A673 (cell line): ENCODE measurements around the gene ASPSCR1.

Experiments
- EZH2 ChIP-seq: fragments of 200-600 bp; sonication (generic); IDR thresholded peaks from 2 replicates; pipeline ENCODE4 v1.6.1; 2017; ENCODE audit warnings: borderline replicate concordance, low read depth, mild to moderate bottlenecking, mixed read lengths, antibody characterized with exemption, low read length; ENCODE audit not compliant: poor library complexity, severe bottlenecking
- TF ChIP-seq, protein P1 (sequence below): fragments of 300-800, 200-600 bp; sonication (generic); conservative IDR thresholded peaks from 2 replicates; pipeline ENCODE4 v1.5.1; 2017; ENCODE audit warnings: low read depth, mild to moderate bottlenecking, antibody characterized with exemption, low read length, moderate library complexity, mixed read lengths

DNA sequence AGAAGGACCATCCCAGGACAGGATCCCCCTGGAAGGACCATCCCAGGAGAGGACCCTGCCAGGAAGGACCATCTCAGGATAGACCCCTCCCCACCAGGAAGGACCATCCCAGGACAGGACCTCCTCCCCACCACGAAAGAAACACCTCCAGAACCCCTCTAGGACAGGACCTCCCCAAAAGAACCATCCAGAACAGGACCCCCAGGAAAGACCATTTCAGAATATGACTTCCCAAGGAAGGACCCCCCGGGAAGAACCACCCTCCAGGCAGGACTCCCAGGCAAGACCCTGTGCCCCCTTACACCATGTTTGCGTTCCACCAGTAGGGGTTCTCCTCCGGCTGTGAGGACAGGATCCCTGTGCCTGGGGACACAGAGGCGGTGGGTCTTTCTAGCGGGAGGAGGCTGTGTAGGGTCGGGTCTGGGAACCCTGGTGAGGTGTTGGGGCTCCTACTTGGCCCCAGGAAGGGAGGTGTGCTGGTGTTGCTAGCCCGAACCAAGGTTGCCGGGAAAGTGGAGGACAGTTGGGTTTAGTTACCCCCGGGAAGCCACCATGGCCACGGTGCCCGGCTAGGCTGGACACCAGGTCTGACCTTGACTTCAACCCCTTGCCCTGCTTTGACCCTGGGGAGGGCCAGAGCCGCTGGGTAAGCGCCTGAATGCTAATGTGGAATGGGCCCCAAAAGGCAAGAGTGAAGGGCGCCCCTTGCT, 18.6 kb upstream of the ASPSCR1 start:
- TF ChIP-seq, protein P1, sequence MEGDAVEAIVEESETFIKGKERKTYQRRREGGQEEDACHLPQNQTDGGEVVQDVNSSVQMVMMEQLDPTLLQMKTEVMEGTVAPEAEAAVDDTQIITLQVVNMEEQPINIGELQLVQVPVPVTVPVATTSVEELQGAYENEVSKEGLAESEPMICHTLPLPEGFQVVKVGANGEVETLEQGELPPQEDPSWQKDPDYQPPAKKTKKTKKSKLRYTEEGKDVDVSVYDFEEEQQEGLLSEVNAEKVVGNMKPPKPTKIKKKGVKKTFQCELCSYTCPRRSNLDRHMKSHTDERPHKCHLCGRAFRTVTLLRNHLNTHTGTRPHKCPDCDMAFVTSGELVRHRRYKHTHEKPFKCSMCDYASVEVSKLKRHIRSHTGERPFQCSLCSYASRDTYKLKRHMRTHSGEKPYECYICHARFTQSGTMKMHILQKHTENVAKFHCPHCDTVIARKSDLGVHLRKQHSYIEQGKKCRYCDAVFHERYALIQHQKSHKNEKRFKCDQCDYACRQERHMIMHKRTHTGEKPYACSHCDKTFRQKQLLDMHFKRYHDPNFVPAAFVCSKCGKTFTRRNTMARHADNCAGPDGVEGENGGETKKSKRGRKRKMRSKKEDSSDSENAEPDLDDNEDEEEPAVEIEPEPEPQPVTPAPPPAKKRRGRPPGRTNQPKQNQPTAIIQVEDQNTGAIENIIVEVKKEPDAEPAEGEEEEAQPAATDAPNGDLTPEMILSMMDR: 0 out of 2 replicates have a peak, but pooled peaks have one; percentile 14
- no peak for TF ChIP-seq EZH2
